NB4 (cell line): Measurements from ENCODE around the gene MYO10.

Source experiments
- DNase-seq: peaks from one replicate; pipeline ENCODE4 v3.0.0; 2010; ENCODE audit warnings: low read depth
- H3K4me3 ChIP-seq: one replicate; pipeline ENCODE4 v1.5.1; 2011; ENCODE audit warnings: mild to moderate bottlenecking, low read depth, low read length, moderate library complexity
- MYC ChIP-seq: IDR thresholded peaks from 2 replicates; pipeline ENCODE4 v1.6.1; 2011; ENCODE audit warnings: low read depth, low read length
- POLR2A ChIP-seq: IDR thresholded peaks from 2 replicates; pipeline ENCODE4 v1.6.1; 2011; ENCODE audit warnings: mild to moderate bottlenecking; ENCODE audit not compliant: insufficient read length; ENCODE audit errors: extremely low read depth
- TF ChIP-seq, protein P1 (sequence below): IDR thresholded peaks from 2 replicates; pipeline ENCODE4 v1.6.1; 2011; ENCODE audit warnings: low read depth, low read length
- TF ChIP-seq, protein P2 (sequence below): IDR thresholded peaks from one replicate; pipeline ENCODE4 v1.5.1; 2012; ENCODE audit warnings: low read depth, low read length

MYO10 gene

DNA sequence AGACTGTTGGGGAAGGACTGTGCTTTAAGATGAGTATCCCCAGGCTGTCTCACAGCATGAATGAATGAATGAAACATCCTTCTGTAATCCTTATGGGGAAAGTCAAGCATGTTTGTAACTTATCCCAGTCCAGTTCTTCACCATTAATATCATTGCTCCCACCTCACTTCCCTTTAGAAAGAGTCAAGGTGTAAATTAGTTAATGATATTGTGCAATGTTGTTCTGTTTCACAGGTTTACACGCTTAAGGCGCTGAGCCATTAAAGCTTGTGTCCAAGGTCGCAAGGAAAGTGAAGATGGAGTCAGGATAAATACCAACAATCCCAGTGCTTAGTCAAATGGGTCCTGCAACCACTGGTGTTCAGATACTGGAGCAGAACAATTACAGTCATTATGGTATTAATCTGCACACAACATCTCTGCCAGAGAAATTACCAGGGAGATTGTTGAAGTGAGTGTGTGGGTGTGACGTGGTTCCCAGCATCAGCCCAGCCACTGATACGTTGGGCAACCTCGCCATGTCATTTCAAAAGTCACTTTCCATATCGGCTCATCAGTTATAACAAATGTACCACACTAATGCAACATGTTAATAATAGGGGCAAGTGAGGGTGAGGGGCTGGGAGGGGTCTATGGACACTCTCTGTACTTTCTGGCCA is 1.5 kb upstream of the MYO10 start:
- no peak for TF ChIP-seq POLR2A
- TF ChIP-seq, protein P1, sequence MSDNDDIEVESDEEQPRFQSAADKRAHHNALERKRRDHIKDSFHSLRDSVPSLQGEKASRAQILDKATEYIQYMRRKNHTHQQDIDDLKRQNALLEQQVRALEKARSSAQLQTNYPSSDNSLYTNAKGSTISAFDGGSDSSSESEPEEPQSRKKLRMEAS: no peak
- no peak for TF ChIP-seq MYC
- TF ChIP-seq, protein P2, sequence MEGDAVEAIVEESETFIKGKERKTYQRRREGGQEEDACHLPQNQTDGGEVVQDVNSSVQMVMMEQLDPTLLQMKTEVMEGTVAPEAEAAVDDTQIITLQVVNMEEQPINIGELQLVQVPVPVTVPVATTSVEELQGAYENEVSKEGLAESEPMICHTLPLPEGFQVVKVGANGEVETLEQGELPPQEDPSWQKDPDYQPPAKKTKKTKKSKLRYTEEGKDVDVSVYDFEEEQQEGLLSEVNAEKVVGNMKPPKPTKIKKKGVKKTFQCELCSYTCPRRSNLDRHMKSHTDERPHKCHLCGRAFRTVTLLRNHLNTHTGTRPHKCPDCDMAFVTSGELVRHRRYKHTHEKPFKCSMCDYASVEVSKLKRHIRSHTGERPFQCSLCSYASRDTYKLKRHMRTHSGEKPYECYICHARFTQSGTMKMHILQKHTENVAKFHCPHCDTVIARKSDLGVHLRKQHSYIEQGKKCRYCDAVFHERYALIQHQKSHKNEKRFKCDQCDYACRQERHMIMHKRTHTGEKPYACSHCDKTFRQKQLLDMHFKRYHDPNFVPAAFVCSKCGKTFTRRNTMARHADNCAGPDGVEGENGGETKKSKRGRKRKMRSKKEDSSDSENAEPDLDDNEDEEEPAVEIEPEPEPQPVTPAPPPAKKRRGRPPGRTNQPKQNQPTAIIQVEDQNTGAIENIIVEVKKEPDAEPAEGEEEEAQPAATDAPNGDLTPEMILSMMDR: no peak
- peak; percentile 18 for DNase-seq
- H3K4me3 ChIP-seq: no peak overlapping the region

DNA sequence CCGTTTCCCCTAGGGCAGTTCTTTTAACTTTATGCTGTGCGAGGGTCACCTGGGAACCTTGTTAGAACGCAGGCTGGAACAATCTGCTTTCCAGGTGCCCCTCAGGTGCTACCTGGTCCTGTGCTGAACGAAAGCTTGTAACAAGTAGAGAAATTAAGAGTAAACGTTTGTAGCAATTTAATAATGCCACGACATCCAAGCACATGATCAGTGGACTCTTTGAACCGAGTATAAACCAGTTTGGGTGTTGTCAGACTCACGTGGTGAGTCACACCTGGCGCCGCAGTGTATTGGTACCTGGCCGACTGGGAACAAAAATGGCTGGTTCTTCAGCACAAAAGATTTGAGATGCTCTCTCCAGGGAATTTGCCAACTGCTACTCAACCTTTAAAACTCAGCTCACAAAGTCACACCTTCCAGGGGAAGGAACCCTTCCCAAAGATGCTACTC is 926 bp upstream of the MYO10 start:
- TF ChIP-seq POLR2A: no peak
- TF ChIP-seq, protein P1: no peak
- TF ChIP-seq MYC: no peak
- TF ChIP-seq, protein P2: no peak
- no peak overlapping the region for H3K4me3 ChIP-seq

DNA sequence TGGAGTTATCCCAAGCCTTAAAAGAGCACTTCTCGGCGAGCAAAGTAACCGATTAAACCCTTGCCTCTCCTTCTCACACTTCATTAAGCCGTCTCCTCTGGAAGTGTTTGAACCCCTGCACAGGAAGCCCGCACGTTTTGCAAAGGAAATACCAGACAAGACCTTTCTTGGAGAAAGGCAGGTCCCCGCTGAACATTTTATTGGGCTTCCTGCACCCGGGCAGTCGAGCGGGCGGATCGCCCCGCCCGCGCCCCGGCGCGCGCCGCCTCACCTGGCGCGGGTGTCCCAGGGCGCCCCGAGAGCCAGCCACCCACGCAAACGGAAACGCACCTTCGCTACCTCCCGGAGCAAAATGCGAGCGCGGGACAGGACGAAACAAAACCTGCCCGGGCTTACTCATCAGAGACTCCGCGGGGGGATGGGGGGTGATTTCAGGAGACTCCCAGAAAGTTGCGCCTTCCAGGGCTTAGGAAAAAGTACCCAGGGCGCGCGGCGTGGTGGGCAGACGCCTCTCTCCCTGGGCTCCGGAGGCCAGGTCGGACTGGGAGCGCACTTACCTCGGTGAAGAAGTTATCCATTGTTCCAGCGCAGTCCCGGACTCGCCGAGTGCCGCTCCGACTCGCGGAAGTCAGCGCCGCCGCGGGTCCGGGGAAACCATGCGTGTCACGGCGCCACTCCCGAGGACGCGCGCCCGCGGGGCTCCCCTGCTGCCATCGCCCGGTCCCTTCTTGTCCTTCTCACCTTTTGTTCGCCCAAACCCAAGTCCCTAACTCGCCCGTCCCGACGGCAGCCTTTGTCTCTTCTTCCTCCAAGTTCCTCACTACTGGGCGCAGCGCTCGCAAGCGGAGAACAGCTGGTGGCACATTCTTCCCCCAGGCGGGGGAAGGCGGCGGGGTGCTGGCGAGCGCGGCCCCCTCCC is 598 bp downstream of the MYO10 start:
- no peak for TF ChIP-seq POLR2A
- no peak; the same call in 1 of the 2 replicates for TF ChIP-seq MYC
- TF ChIP-seq, protein P2: no peak
- TF ChIP-seq, protein P1: no peak
- peak overlapping the region; percentile 21 for H3K4me3 ChIP-seq
- DNase-seq: peak; percentile 11

More for the DNA sequence above, 926 bp upstream of the MYO10 start:
- DNase-seq: no peak

DNA sequence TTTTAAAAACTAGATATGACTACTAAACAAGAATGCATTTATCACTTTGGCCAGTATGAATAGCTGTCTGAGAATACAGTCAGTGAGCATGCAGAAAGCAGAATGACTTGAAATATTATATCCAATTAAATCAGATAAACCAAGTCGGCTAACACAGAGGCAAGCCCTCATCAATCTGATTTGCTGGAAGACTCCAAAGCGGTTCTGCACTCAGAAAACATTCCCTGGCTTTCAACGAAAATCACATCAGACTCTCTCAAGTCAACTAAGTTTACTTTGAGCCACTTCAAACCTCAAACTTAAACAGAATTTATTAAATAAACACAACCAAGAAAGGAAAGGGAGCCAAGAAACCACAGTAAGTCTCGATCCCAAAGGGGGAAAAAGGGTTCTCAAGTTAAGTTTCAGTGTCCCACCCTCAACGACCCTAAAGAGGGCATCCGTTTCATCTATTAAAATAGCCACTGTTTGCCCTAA is 1.4 kb downstream of the MYO10 start:
- no peak for DNase-seq
- no peak overlapping the region for H3K4me3 ChIP-seq

DNA sequence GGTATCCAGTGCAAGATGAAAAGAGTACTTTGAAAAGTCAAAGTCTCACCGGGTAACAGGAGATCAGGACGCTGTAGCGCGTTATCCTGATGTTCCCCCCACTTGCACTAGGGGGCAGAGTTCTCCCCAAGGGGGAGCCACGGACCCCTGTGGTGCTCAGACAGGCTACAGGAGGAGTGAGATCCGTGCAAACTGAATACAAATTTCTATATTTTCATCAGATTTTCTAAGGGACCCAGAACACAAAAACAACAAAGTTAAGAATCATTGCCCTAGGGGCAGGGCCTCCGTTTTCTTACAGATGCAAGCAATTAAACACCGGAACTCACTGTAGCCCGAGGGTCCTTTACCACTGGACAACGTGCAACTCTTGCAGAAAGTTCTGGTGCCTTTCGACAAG is 2.0 kb downstream of the MYO10 start:
- TF ChIP-seq, protein P1: no peak
- TF ChIP-seq POLR2A: no peak
- TF ChIP-seq, protein P2: peak; percentile 94
- no peak for TF ChIP-seq MYC
- peak; percentile 75 for DNase-seq
- H3K4me3 ChIP-seq: no peak overlapping the region

More for the DNA sequence above, 1.4 kb downstream of the MYO10 start:
- TF ChIP-seq POLR2A: no peak
- TF ChIP-seq, protein P2: no peak
- TF ChIP-seq MYC: no peak
- TF ChIP-seq, protein P1: no peak
